Activated CD8-positive, alpha-beta T cell treated with anti-CD3 and anti-CD28 coated beads for 36 hours (primary cell): ENCODE results near the gene AK9. TPM values are rescaled to one million over a fixed set of nuclear protein-coding genes. Genes with fewer than 3 reads are reported as not detected.

ENCODE experiments used
- ATAC-seq: fragments of 200-7000 bp; cut with Tn5 transposase; one replicate; pipeline ENCODE4 v1.10.0; 2021; ENCODE audit warnings: mild to moderate bottlenecking, moderate library complexity
- CTCF ChIA-PET: fragments of 350-600 bp; sonication (Branson Sonifier 250); formaldehyde crosslinking; loops from one replicate; lab custom pipeline; 2021; ENCODE audit warnings: antibody characterized with exemption; lab: Charles Lee
- POLR2A ChIA-PET: fragments of 350-600 bp; sonication (Branson Sonifier 250); formaldehyde crosslinking; loops from one replicate; lab custom pipeline; 2021; ENCODE audit warnings: antibody characterized with exemption; lab: Charles Lee
- DNase-seq: peaks from one replicate; pipeline ENCODE4 v3.0.0-alpha.2; 2020
- H3K27ac Mint-ChIP-seq: one replicate; pipeline ENCODE4 v1.8.0; 2021; ENCODE audit warnings: mild to moderate bottlenecking, mixed read lengths
- H3K27me3 Mint-ChIP-seq: one replicate; pipeline ENCODE4 v1.8.0; 2021; ENCODE audit warnings: mixed read lengths
- H3K36me3 Mint-ChIP-seq: one replicate; pipeline ENCODE4 v1.8.0; 2021; ENCODE audit warnings: low read depth, mixed read lengths
- H3K4me1 Mint-ChIP-seq: one replicate; pipeline ENCODE4 v1.8.0; 2021; ENCODE audit warnings: low read depth, mixed read lengths
- H3K4me3 Mint-ChIP-seq: one replicate; pipeline ENCODE4 v1.8.0; 2021; ENCODE audit warnings: mild to moderate bottlenecking, moderate library complexity, mixed read lengths
- H3K9me3 Mint-ChIP-seq: one replicate; pipeline ENCODE4 v1.8.0; 2021; ENCODE audit warnings: mixed read lengths
- CTCF ChIP-seq: fragments of 200-600 bp; IDR thresholded peaks from one replicate; pipeline ENCODE4 v1.8.0; 2022; ENCODE audit warnings: antibody characterized with exemption, mild to moderate bottlenecking
- intact Hi-C: fragments of 100-400 bp; cut with micrococcal nuclease; formaldehyde crosslinking; loops from one replicate; pipeline ENCODE4 v1.10.0; 2022
- total RNA-seq, 2 experiments: library from RNA; stranded (reverse); gene quantifications; one replicate each; pipeline ENCODE4 v1.2.3, GENCODE V29; 2021

The AK9 gene
- total RNA-seq, 2 experiments from 2014 or later = 3.0 to 3.5 TPM

- TF ChIP-seq CTCF = no peak
- ChIA-PET CTCF (interaction anchor here (2.3 kb wide), 1 partner anchor 15 kb away, joined by 5 read pairs; no protein-coding TSS in a partner anchor), POLR2A (no interaction called here)
- Mint-ChIP-seq H3K4me1 (peaks cover 21% of the 10 kb centered on the region), H3K9me3 (peaks cover 1% of the 10 kb centered on the region), H3K27ac (no peak overlapping the region), H3K4me3 (no peak overlapping the region), H3K27me3 (no peaks in the 10 kb centered on the region), H3K36me3 (no peaks in the 10 kb centered on the region)
- no peak for ATAC-seq
- DNase-seq = no peak
- intact Hi-C loops = no loop called here
Measured at GRCh38 chr6:109511832-109512231, 179.2 kb downstream of the AK9 start.

- intact Hi-C loops = no loop called here
- Mint-ChIP-seq H3K27ac (no peak overlapping the region), H3K36me3 (no peaks in the 10 kb centered on the region), H3K27me3 (no peaks in the 10 kb centered on the region), H3K9me3 (peaks cover 1% of the 10 kb centered on the region), H3K4me1 (peaks cover 7% of the 10 kb centered on the region), H3K4me3 (no peak overlapping the region)
- DNase-seq (no peak), ATAC-seq (no peak)
- ChIA-PET POLR2A (no interaction called here), CTCF (interaction anchor here (1.2 to 2.3 kb wide), 2 partner anchors 14 to 530 kb away, joined by 4 to 5 read pairs; no protein-coding TSS in a partner anchor)
- no peak for TF ChIP-seq CTCF
Measured at GRCh38 chr6:109510358-109510757, 180.6 kb downstream of the AK9 start.

- no peaks in the 10 kb centered on the region for H3K4me1 Mint-ChIP-seq
- CTCF ChIA-PET = interaction anchor here (0.6 to 2.3 kb wide), 5 partner anchors 17 to 532 kb away, joined by 3 to 5 read pairs (median 3); no protein-coding TSS in a partner anchor
- no peak for TF ChIP-seq CTCF
- no peaks in the 10 kb centered on the region for H3K36me3 Mint-ChIP-seq
- POLR2A ChIA-PET = interaction anchor here (0.9 to 1.3 kb wide), 2 partner anchors 10 to 13 kb away, joined by 3 to 4 read pairs; no protein-coding TSS in a partner anchor
- no peaks in the 10 kb centered on the region for H3K27me3 Mint-ChIP-seq
- no peak overlapping the region for H3K27ac Mint-ChIP-seq
- no peak for DNase-seq
- H3K9me3 Mint-ChIP-seq = peaks cover 1% of the 10 kb centered on the region
- ATAC-seq = no peak
- intact Hi-C loops = no loop called here
- H3K4me3 Mint-ChIP-seq = no peak overlapping the region
Measured at GRCh38 chr6:109508166-109508860, 182.7 kb downstream of the AK9 start.

GRCh38 chr6:109507490-109508072 is 183.4 kb downstream of the AK9 start:
- no peak for ATAC-seq
- ChIA-PET CTCF (interaction anchor here (0.6 to 2.3 kb wide), 5 partner anchors 16 to 532 kb away, joined by 3 to 5 read pairs (median 3); no protein-coding TSS in a partner anchor), POLR2A (interaction anchor here (1.3 kb wide), 1 partner anchor 11 kb away, joined by 3 read pairs; no protein-coding TSS in a partner anchor)
- Mint-ChIP-seq H3K27ac (no peak overlapping the region), H3K27me3 (no peaks in the 10 kb centered on the region), H3K9me3 (peaks cover 1% of the 10 kb centered on the region), H3K4me3 (no peak overlapping the region), H3K36me3 (no peaks in the 10 kb centered on the region), H3K4me1 (no peaks in the 10 kb centered on the region)
- TF ChIP-seq CTCF = no peak
- intact Hi-C loops = no loop called here
- DNase-seq = no peak

- Mint-ChIP-seq H3K27ac (no peak overlapping the region), H3K27me3 (peaks cover 3% of the 10 kb centered on the region), H3K9me3 (peaks cover 1% of the 10 kb centered on the region), H3K4me3 (no peak overlapping the region), H3K36me3 (no peaks in the 10 kb centered on the region), H3K4me1 (no peaks in the 10 kb centered on the region)
- CTCF ChIA-PET = interaction anchor here (0.9 to 1.8 kb wide), 2 partner anchors 12 to 123 kb away, joined by 3 to 4 read pairs; no protein-coding TSS in a partner anchor
- DNase-seq (no peak), ATAC-seq (no peak)
- POLR2A ChIA-PET = no interaction called here
- intact Hi-C loops = no loop called here
- no peak for TF ChIP-seq CTCF
Measured at GRCh38 chr6:109506841-109507240, 184.2 kb downstream of the AK9 start.
